Measurements from ENCODE around the gene ZFP42.

DNA sequence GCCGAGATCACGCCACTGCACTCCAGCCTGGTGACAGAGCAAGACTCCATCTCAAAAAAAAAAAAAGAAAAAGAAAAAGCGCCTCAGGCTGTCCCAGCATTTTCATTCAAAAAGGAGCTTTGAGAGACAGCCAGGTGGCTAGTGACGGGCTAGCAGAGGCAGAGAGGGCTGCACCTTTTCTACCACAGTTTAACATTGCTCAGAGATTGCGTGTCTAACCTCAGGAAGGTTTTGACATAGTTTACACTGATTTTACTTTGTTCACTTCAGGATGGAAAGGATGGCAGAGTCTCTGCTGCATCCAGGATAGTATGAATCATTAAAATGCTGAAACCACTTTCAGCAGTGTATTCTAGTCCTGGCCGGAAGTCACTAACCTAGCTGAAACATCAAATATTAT lies 28.1 kb downstream of the ZFP42 start:
- TF ChIP-seq, protein P1, sequence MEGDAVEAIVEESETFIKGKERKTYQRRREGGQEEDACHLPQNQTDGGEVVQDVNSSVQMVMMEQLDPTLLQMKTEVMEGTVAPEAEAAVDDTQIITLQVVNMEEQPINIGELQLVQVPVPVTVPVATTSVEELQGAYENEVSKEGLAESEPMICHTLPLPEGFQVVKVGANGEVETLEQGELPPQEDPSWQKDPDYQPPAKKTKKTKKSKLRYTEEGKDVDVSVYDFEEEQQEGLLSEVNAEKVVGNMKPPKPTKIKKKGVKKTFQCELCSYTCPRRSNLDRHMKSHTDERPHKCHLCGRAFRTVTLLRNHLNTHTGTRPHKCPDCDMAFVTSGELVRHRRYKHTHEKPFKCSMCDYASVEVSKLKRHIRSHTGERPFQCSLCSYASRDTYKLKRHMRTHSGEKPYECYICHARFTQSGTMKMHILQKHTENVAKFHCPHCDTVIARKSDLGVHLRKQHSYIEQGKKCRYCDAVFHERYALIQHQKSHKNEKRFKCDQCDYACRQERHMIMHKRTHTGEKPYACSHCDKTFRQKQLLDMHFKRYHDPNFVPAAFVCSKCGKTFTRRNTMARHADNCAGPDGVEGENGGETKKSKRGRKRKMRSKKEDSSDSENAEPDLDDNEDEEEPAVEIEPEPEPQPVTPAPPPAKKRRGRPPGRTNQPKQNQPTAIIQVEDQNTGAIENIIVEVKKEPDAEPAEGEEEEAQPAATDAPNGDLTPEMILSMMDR (IDR thresholded peaks at IDR 0.05; ENCODE audit: insufficient read depth, low read length), result no peak
- no peak for TF ChIP-seq POLR2AphosphoS5 (IDR thresholded peaks at IDR 0.05; ENCODE audit: low read depth)
- no peak for TF ChIP-seq REST (IDR thresholded peaks at IDR 0.05; ENCODE audit: insufficient replicate concordance, low read depth)
